ENCODE data around the gene AMBRA1. TPM values are rescaled to one million over a fixed set of nuclear protein-coding genes. Genes with fewer than 3 reads are reported as not detected.

The AMBRA1 gene
- total RNA-seq, 1 donor from 2014 or later, result 11.3 TPM

DNA sequence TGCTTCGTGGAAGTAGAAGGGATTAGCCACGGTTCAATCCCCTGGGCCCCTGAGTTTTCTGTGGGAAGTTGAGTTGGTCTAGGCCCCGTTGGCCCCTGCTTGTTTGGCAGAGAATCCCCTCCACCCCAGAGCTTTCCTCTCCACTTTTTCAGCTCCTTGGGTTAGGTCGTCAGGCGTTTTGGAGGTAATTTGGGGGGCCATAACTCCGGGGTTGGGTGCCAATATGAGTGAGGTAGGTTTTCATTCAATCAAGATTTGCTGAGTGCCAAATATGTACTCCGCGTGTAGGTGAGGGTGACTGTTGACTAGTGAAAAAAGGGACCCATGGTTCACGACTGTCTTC is 24.1 kb upstream of the AMBRA1 start:
- no peak for DNase-seq (ENCODE audit: low read depth)
- Histone ChIP-seq H3K27me3 (ENCODE audit: control insufficient read depth, insufficient read depth, low read length) (no peaks in the 10 kb centered on the region), H3K4me3 (ENCODE audit: low read depth, low read length) (peak overlapping the region; percentile 100), H3K36me3 (ENCODE audit: control insufficient read depth, insufficient read depth, low read length) (no peaks in the 10 kb centered on the region)
- TF ChIP-seq, protein P1, sequence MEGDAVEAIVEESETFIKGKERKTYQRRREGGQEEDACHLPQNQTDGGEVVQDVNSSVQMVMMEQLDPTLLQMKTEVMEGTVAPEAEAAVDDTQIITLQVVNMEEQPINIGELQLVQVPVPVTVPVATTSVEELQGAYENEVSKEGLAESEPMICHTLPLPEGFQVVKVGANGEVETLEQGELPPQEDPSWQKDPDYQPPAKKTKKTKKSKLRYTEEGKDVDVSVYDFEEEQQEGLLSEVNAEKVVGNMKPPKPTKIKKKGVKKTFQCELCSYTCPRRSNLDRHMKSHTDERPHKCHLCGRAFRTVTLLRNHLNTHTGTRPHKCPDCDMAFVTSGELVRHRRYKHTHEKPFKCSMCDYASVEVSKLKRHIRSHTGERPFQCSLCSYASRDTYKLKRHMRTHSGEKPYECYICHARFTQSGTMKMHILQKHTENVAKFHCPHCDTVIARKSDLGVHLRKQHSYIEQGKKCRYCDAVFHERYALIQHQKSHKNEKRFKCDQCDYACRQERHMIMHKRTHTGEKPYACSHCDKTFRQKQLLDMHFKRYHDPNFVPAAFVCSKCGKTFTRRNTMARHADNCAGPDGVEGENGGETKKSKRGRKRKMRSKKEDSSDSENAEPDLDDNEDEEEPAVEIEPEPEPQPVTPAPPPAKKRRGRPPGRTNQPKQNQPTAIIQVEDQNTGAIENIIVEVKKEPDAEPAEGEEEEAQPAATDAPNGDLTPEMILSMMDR (IDR thresholded peaks at IDR 0.05; ENCODE audit: insufficient read depth, low read length, severe bottlenecking), result no peak
- no peak for FAIRE-seq

DNA sequence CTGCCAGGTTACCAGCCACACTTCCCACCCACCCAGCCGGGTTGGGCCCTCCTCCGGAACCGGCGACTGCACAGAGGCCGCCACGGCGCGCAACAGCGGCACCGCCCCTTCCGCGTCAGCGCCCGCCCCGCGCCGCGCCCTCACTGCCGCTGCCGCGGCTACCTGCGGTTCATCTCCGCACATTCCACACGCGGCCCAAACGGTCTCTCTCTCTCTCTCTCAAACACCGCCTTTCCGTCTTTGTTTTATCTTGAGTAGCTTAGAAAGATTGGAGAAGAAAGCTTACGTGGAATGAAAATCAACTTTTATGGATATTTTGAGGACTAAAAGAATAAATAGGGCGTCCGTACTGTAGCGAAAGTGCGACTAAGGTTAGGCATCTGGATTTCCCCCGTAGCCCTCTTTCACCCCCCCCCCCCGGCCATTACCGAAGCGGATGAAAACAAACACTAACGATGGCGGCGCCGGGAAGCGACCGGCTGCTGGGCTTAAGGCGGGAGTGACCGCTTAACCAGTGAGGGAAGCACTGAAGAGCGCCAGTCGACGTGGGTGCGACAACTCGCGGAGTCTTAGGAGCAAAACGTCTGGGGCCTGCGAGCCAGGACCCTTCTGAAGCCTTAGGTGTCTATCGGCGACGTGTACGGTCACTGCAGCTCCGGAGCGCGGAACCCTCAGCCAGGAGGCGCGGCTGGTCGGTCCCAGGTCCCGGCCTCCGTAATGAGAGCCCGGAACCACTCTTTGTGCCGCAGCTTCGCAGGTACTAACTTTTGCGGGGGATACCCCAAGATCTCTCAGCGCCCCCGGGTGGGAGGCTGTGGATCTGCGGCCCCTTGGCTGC is 23.5 kb upstream of the AMBRA1 start, which contains the start of the genes ATG13 and HARBI1:
ATG13 (plus strand) TSS at position 420 of the 838 bp plus-strand sequence. CDS start 26,739 bp downstream, outside the sequence.
HARBI1 (minus strand) TSS at position 94 of the 838 bp plus-strand sequence. CDS start 990 bp downstream, outside the sequence.
- DNase-seq (ENCODE audit: low read depth) (peak; percentile 73), FAIRE-seq (no peak)
- Histone ChIP-seq H3K36me3 (ENCODE audit: control insufficient read depth, insufficient read depth, low read length) (no peaks in the 10 kb centered on the region), H3K4me3 (ENCODE audit: low read depth, low read length) (peak within 1 kb of the TSS; percentile 100), H3K27me3 (ENCODE audit: control insufficient read depth, insufficient read depth, low read length) (no peaks in the 10 kb centered on the region)
- TF ChIP-seq, protein P1 (IDR thresholded peaks at IDR 0.05; ENCODE audit: insufficient read depth, low read length, severe bottlenecking), result peak; percentile 84

DNA sequence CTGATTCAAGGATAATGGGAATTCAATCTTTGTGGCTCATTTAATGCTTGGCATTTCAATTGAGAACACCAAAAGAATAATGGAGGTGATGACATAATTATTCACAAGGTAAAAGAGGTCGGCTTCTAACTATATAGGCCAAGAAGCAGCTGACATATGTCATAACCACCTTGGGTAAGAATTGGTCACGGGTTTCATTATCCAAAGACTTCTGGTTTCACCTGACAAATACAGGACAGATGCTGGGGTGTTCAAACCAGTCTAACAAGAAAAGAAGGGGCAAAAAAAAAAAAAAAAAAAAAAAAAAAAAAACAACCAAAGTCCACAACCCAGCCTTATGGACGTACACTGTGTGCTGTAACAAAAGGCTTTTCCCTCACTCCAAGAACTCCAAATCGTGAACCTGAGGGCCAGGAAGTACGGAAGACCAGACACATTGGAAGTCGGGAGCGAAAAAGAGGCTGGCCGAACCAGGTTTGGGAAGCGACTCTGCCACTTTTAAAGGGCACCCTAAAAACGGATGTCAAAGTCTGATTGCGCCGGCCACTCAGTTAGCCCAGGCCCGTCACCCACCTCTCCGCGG is 22.8 kb upstream of the AMBRA1 start:
- peak overlapping the region; percentile 100 for H3K4me3 ChIP-seq (ENCODE audit: low read depth, low read length)
- FAIRE-seq (no peak), DNase-seq (ENCODE audit: low read depth) (peak; percentile 83)
- H3K27me3 ChIP-seq (ENCODE audit: control insufficient read depth, insufficient read depth, low read length), result no peaks in the 10 kb centered on the region
- TF ChIP-seq, protein P1 (IDR thresholded peaks at IDR 0.05; ENCODE audit: insufficient read depth, low read length, severe bottlenecking), result no peak
- no peaks in the 10 kb centered on the region for H3K36me3 ChIP-seq (ENCODE audit: control insufficient read depth, insufficient read depth, low read length)

DNA sequence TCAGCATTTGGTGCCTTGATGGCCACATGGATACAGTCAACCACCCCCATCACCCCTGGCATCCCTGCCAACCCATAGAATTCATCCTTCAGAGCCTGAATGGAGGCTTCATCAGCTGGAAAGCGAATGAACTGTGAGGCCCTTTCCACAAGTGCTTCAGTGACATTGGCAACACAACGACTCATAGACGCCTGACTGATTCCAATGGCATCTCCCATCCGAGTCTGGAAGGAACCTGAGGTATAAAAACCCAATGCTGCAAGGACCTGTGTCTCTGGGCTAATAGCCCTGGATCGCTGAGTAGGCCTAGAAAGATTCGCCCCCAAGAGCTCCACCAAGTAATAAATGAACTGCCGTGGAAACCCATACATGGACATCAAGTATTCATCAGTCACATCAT is 21.9 kb upstream of the AMBRA1 start:
- Histone ChIP-seq H3K4me3 (ENCODE audit: low read depth, low read length) (no peak overlapping the region), H3K27me3 (ENCODE audit: control insufficient read depth, insufficient read depth, low read length) (no peaks in the 10 kb centered on the region), H3K36me3 (ENCODE audit: control insufficient read depth, insufficient read depth, low read length) (no peaks in the 10 kb centered on the region)
- peak; percentile 33 for DNase-seq (ENCODE audit: low read depth)
- TF ChIP-seq, protein P1 (IDR thresholded peaks at IDR 0.05; ENCODE audit: insufficient read depth, low read length, severe bottlenecking), result no peak
- FAIRE-seq, result no peak

DNA sequence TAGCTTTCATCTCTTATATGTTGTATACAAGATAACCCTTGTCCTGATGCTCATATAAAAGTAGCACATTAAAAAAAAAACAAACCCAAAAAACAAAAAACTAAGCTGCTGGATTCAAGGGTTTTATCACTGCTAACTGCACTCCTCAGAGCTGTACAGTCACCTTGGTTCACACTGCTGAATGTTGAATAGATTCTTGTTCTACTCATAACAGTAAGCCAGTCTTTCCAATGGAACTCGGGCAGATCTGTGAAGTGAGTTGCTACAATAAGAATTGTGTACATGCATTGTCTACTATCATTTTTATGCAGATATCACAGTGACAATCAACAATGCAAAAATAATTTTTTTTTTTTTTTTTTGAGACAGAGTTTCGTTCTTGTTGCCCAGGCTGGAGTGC is 18.5 kb upstream of the AMBRA1 start:
- DNase-seq (ENCODE audit: low read depth) (no peak), FAIRE-seq (no peak)
- Histone ChIP-seq H3K36me3 (ENCODE audit: control insufficient read depth, insufficient read depth, low read length) (no peaks in the 10 kb centered on the region), H3K27me3 (ENCODE audit: control insufficient read depth, insufficient read depth, low read length) (no peaks in the 10 kb centered on the region), H3K4me3 (ENCODE audit: low read depth, low read length) (no peak overlapping the region)
- TF ChIP-seq, protein P1 (IDR thresholded peaks at IDR 0.05; ENCODE audit: insufficient read depth, low read length, severe bottlenecking), result no peak
